K562 (cell line): Measurements from ENCODE around the gene ZFYVE28. TPM values are rescaled to one million over a fixed set of nuclear protein-coding genes. Genes with fewer than 3 reads are reported as not detected.

Source experiments
- ATAC-seq: fragments of 200-7000 bp; cut with Tn5 transposase; 3 replicates; pipeline ENCODE4 v1.9.1; 2020; ENCODE audit warnings: moderate library complexity
- BruUV-seq: library from RNA; stranded (reverse); fragments of 400-500 nt; replicated peaks from 2 replicates; lab custom pipeline; 2021; lab: Mats Ljungman, UMichigan
- CTCF ChIA-PET: fragments of 300-600 bp; formaldehyde crosslinking; extraction: SDS; loops from one replicate; lab custom pipeline; 2021; ENCODE audit warnings: low intra/inter-chr PET ratio; lab: Yijun Ruan, JAX
- POLR2A ChIA-PET: fragments of 300-600, 350-650 bp; sonication (Branson Sonifier 250); formaldehyde crosslinking; extraction: SDS; loops from one replicate; lab custom pipeline; 2021; ENCODE audit warnings: antibody characterized with exemption, inconsistent platforms; lab: Yijun Ruan, JAX
- DNase-seq, 4 experiments: peaks; one replicate each; pipeline versions ENCODE4 v3.0.0 to v3.0.0-alpha.2; 2011 to 2018; ENCODE audit warnings: low spot score in 3 of 4, mixed read lengths in 3 of 4; ENCODE audit errors: extremely low read depth in 1 of 4
- FAIRE-seq: peaks from 2 replicates; lab custom pipeline; 2011; peaks lifted over from hg19 to GRCh38; lab: Jason Lieb, UNC
- H2AFZ ChIP-seq: 2 replicates; pipeline ENCODE4 v1.6.0; 2011; ENCODE audit warnings: low read depth, low read length, control low read depth, inconsistent platforms
- H3K27ac ChIP-seq: fragments of 200-600 bp; 3 replicates; pipeline ENCODE4 v1.8.0; 2011; ENCODE audit warnings: low read depth, mild to moderate bottlenecking, control low read depth, inconsistent platforms, low read length, moderate library complexity, mixed read lengths; ENCODE audit errors: extremely low read depth
- H3K27me3 ChIP-seq, 2 experiments: fragments of 300-600 bp in 1 of 2; 2 replicates in 1 of 2; 3 replicates in 1 of 2; pipeline versions ENCODE4 v1.6.0 to v1.8.0; 2011; ENCODE audit warnings: inconsistent platforms in 2 of 2, low read length in 2 of 2, mild to moderate bottlenecking in 1 of 2, mixed read lengths in 1 of 2, moderate library complexity in 1 of 2; ENCODE audit not compliant: control insufficient read depth in 2 of 2, insufficient read depth in 2 of 2
- H3K36me3 ChIP-seq: fragments of 300-600 bp; 3 replicates; pipeline ENCODE4 v1.8.0; 2011; ENCODE audit warnings: mild to moderate bottlenecking, low read length, inconsistent platforms; ENCODE audit not compliant: control insufficient read depth, insufficient read depth
- H3K4me1 ChIP-seq, 2 experiments: fragments of 200-600 bp in 1 of 2; replicated peaks in 1 of 2; 2 replicates in 1 of 2; 3 replicates in 1 of 2; pipeline versions ENCODE4 v1.5.1 to v1.8.0; 2011; ENCODE audit warnings: inconsistent platforms in 2 of 2, low read length in 2 of 2, mild to moderate bottlenecking in 1 of 2, mixed read lengths in 1 of 2, moderate library complexity in 1 of 2; ENCODE audit not compliant: control insufficient read depth in 2 of 2, insufficient read depth in 2 of 2
- H3K4me2 ChIP-seq: 2 replicates; pipeline ENCODE4 v1.6.1; 2011; ENCODE audit warnings: low read length, control low read depth, inconsistent platforms, mixed read lengths; ENCODE audit not compliant: insufficient read depth
- H3K4me3 ChIP-seq: fragments of 200-600 bp; sonication (generic), shearing (Covaris generic); 2 replicates; pipeline ENCODE4 v1.5.1; 2016; ENCODE audit warnings: control low read depth, inconsistent platforms
- H3K79me2 ChIP-seq: fragments of 200-600 bp; 3 replicates; pipeline ENCODE4 v1.8.0; 2011; ENCODE audit warnings: low read length, inconsistent platforms; ENCODE audit not compliant: control insufficient read depth, insufficient read depth
- H3K9ac ChIP-seq, 2 experiments: 2 replicates each; pipeline versions ENCODE4 v1.6.0 to v1.6.1; 2011; ENCODE audit warnings: low read depth in 2 of 2, low read length in 2 of 2, control low read depth in 1 of 2, inconsistent platforms in 1 of 2, mild to moderate bottlenecking in 1 of 2, mixed read lengths in 1 of 2; ENCODE audit not compliant: insufficient read depth in 1 of 2
- H3K9me1 ChIP-seq: one replicate; pipeline ENCODE4 v1.6.0; 2011; ENCODE audit warnings: inconsistent platforms, mild to moderate bottlenecking, low read length, moderate library complexity; ENCODE audit not compliant: control insufficient read depth, insufficient read depth
- H3K9me3 ChIP-seq: replicated peaks from 2 replicates; pipeline ENCODE4 v1.5.1; 2011; ENCODE audit warnings: low read depth, low read length, inconsistent platforms; ENCODE audit not compliant: control insufficient read depth, insufficient read depth
- H4K20me1 ChIP-seq: replicated peaks from 2 replicates; pipeline ENCODE4 v1.6.1; 2011; ENCODE audit warnings: low read length, inconsistent platforms, mixed read lengths; ENCODE audit not compliant: control insufficient read depth, insufficient read depth
- CREB1 ChIP-seq, 2 experiments: sonication (generic) in 1 of 2; formaldehyde crosslinking in 1 of 2; IDR thresholded peaks; 2 replicates each; pipeline versions ENCODE4 v1.6.1 to v1.8.0; 2012 to 2022; ENCODE audit warnings: inconsistent platforms in 1 of 2, mild to moderate bottlenecking in 1 of 2, missing genetic modification reagents in 1 of 2, moderate library complexity in 1 of 2
- HDAC6 ChIP-seq: IDR thresholded peaks from 2 replicates; pipeline ENCODE4 v1.6.1; 2012; ENCODE audit warnings: low read depth, mild to moderate bottlenecking, control low read depth, inconsistent platforms, low read length, moderate library complexity
- MTA2 ChIP-seq: fragments of 450-650 bp; IDR thresholded peaks from 2 replicates; pipeline ENCODE4 v1.6.1; 2016; ENCODE audit warnings: low read depth
- PRMT5 ChIP-seq: sonication (generic); formaldehyde crosslinking; IDR thresholded peaks from 2 replicates; pipeline ENCODE4 v1.5.0; 2020; ENCODE audit warnings: missing genetic modification reagents
- RBM25 ChIP-seq: fragments of 200-400 bp; formaldehyde crosslinking; IDR thresholded peaks from 2 replicates; pipeline ENCODE4 v1.6.1; 2018; ENCODE audit warnings: low read length, low read depth, moderate library complexity; ENCODE audit not compliant: severe bottlenecking
- TSC22D4 ChIP-seq: fragments of 450-650 bp; IDR thresholded peaks from 2 replicates; pipeline ENCODE4 v1.6.1; 2016; ENCODE audit warnings: missing genetic modification characterization, missing biosample characterization, control low read depth
- ZNF140 ChIP-seq: fragments of 250-450 bp; sonication (Bioruptor Pico); IDR thresholded peaks from 2 replicates; pipeline ENCODE4 v1.8.0; 2021; ENCODE audit warnings: moderate library complexity, mild to moderate bottlenecking, inconsistent platforms
- ZNF586 ChIP-seq: fragments of 450-650 bp; formaldehyde crosslinking; conservative IDR thresholded peaks from 2 replicates; pipeline ENCODE4 v1.4.0; 2020; ENCODE audit warnings: mild to moderate bottlenecking, moderate library complexity
- ZNF695 ChIP-seq: fragments of 450-650 bp; formaldehyde crosslinking; IDR thresholded peaks from 2 replicates; pipeline ENCODE4 v1.4.0; 2020; ENCODE audit warnings: mild to moderate bottlenecking, moderate library complexity
- ZNF764 ChIP-seq: fragments of 250-450 bp; sonication (Bioruptor Pico); IDR thresholded peaks from 2 replicates; pipeline ENCODE4 v1.4.0; 2020; ENCODE audit warnings: low read depth, mild to moderate bottlenecking, moderate library complexity
- WGBS: fragments of 100-300 bp; shearing (Covaris generic); methylation state at CpG from one replicate; pipeline ENCODE4 v1.1.6; 2016; ENCODE audit warnings: low coverage, mixed read lengths; ENCODE audit not compliant: insufficient coverage; ENCODE audit errors: missing lambda C conversion rate; 5-methylcytosine and 5-hydroxymethylcytosine counted together
- in situ Hi-C: fragments of 300-500 bp; cut with MboI; formaldehyde crosslinking; loops from 4 replicates; pipeline ENCODE4 v1.15.0; 2018; ENCODE audit warnings: inconsistent platforms, mixed read lengths
- intact Hi-C: fragments of 100-400 bp; cut with micrococcal nuclease; formaldehyde crosslinking; loops from 2 replicates; pipeline ENCODE4 v1.14.2; 2022
- polyA plus RNA-seq, 8 experiments: library from polyadenylated mRNA; depleted of rRNA in 4 of 8; stranded (reverse) in 5 of 8; unstranded in 3 of 8; fragments of >200 nt; fragmentation: Nextera tagmentation in 2 of 8; fragmentation: Illumina TruSeq in 1 of 8; extraction: Ambion mirVana in 2 of 8; extraction: Trizol in 1 of 8; gene quantifications; 2 replicates each; pipeline versions ENCODE4 v1.2.1 to v1.2.3, GENCODE V29; 2011 to 2014; ENCODE audit warnings: inconsistent platforms in 1 of 8, missing spikeins in 1 of 8
- total RNA-seq, 7 experiments: library from RNA; depleted of rRNA in 6 of 7; stranded (reverse); fragments of >200 nt in 6 of 7; fragmentation: Illumina TruSeq in 2 of 7; extraction: Trizol in 2 of 7; gene quantifications; 2 replicates each; pipeline versions ENCODE4 v1.2.1 to v1.2.3, GENCODE V29; 2011 to 2021; ENCODE audit warnings: low replicate concordance in 1 of 7
- TF ChIP-seq, protein P1 (sequence below): fragments of 250-450 bp; sonication (Bioruptor Pico); IDR thresholded peaks from 2 replicates; pipeline ENCODE4 v1.8.0; 2021; ENCODE audit warnings: mild to moderate bottlenecking, moderate library complexity
- TF ChIP-seq, protein P2 (sequence below): sonication (generic); formaldehyde crosslinking; IDR thresholded peaks from 2 replicates; pipeline ENCODE4 v1.8.1; 2023; ENCODE audit warnings: mild to moderate bottlenecking, missing genetic modification reagents
- TF ChIP-seq, protein P3 (sequence below), 2 experiments: IDR thresholded peaks; 2 replicates each; pipeline ENCODE4 v1.6.1; 2012; ENCODE audit warnings: improper control_type of control experiment in 2 of 2, low read depth in 2 of 2, low read length in 2 of 2, borderline replicate concordance in 1 of 2
- TF ChIP-seq, protein P4 (sequence below): sonication (generic); formaldehyde crosslinking; IDR thresholded peaks from 2 replicates; pipeline ENCODE4 v1.5.0; 2020; ENCODE audit warnings: missing genetic modification reagents

ZFYVE28 gene
- total and polyA plus RNA-seq, 9 of the 15 experiments (the other 6 are each of a cell fraction or from before 2014, with no cell fraction given), result 1.3 to 24.8 (median 8.9) TPM

DNA sequence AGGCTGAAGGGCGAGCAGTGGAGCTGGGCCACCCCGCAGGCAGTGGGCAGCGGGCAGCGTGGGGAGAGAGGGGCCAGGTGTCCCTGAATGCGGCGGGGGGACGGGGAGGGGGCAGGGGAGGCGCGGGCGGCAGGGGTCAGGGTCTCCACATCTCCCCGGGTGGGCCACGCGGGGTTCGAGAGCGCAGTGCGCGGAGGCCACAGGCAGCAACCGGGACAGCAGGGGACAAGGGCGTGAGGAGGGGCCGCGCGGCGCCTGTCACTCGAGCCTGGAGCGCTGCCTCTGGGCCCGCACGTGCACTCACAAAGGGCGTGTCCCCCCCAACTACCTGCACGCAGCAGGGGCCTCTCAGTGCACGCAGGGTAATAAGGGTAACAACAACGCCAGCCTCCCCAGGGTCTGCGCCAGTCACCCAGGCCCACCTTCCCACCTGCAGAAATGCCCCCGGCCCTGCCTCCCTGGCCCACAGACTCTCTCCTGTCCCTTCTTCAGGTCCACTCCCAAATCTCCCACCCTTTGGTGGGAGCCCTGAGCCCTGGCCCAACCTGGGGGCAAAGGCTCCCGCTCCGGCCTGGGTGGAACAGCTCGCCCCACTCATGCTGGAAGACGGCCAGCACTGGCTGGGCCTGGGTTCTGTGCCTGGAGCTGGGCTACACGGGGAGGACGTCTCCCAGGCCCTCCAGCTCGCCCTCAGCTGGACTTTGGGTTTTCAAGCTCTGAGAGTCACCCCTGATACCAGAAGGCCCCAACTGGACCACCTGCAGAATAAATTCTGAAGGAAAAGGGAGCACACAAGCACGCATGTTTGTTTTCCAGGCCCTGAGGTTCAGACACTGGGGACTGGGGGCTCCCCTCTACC lies 53.2 kb downstream of the ZFYVE28 start:
- H3K79me2 ChIP-seq, result peaks cover 22% of the 10 kb centered on the region; the same call in 2 of the 3 replicates
- peak overlapping the region; percentile 34 for H3K4me3 ChIP-seq
- H3K4me1 ChIP-seq, result peaks cover 18 to 49% of the 10 kb centered on the region in 2 experiments; a peak in 4 of 5 replicates
- ChIA-PET CTCF (no interaction called here), POLR2A (interaction anchor here (0.6 kb wide), 1 partner anchor 25 kb away, joined by 3 read pairs; no protein-coding TSS in a partner anchor)
- ATAC-seq (peak; percentile 76), FAIRE-seq (no peak), DNase-seq (peak in 3 of 4 experiments; percentile 48 to 79 (median 76))
- intact Hi-C loops (loop anchor here (2.0 kb wide), 1 partner anchor 56 kb away; no protein-coding TSS in a partner anchor), in situ Hi-C loops (no loop called here)
- no peaks in the 10 kb centered on the region for H4K20me1 ChIP-seq
- BruUV-seq, result no TSS peak
- peak overlapping the region; percentile 75; the same call in 1 of the 2 replicates for H3K4me2 ChIP-seq
- H3K9me1 ChIP-seq, result no peaks in the 10 kb centered on the region
- H3K27me3 ChIP-seq, result no peaks in the 10 kb centered on the region
- WGBS, result 42% methylated on average over 22 of the region's 41 CpGs
- peak overlapping the region; percentile 81 for H2AFZ ChIP-seq
- peak overlapping the region; percentile 45 to 88; a peak in 3 of 4 replicates for H3K9ac ChIP-seq
- H3K36me3 ChIP-seq, result peaks cover 7% of the 10 kb centered on the region; the same call in 1 of the 3 replicates
- H3K27ac ChIP-seq, result peak overlapping the region; percentile 27; the same call in 2 of the 3 replicates
- peaks cover 3% of the 10 kb centered on the region; the same call in 1 of the 2 replicates for H3K9me3 ChIP-seq
- TF ChIP-seq MTA2, result no peak
- TF ChIP-seq, protein P1, sequence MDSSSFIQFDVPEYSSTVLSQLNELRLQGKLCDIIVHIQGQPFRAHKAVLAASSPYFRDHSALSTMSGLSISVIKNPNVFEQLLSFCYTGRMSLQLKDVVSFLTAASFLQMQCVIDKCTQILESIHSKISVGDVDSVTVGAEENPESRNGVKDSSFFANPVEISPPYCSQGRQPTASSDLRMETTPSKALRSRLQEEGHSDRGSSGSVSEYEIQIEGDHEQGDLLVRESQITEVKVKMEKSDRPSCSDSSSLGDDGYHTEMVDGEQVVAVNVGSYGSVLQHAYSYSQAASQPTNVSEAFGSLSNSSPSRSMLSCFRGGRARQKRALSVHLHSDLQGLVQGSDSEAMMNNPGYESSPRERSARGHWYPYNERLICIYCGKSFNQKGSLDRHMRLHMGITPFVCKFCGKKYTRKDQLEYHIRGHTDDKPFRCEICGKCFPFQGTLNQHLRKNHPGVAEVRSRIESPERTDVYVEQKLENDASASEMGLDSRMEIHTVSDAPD, result no peak
- TF ChIP-seq RBM25, result no peak
- TF ChIP-seq, protein P2, sequence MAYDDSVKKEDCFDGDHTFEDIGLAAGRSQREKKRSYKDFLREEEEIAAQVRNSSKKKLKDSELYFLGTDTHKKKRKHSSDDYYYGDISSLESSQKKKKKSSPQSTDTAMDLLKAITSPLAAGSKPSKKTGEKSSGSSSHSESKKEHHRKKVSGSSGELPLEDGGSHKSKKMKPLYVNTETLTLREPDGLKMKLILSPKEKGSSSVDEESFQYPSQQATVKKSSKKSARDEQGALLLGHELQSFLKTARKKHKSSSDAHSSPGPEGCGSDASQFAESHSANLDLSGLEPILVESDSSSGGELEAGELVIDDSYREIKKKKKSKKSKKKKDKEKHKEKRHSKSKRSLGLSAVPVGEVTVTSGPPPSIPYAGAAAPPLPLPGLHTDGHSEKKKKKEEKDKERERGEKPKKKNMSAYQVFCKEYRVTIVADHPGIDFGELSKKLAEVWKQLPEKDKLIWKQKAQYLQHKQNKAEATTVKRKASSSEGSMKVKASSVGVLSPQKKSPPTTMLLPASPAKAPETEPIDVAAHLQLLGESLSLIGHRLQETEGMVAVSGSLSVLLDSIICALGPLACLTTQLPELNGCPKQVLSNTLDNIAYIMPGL, result no peak
- no peak for TF ChIP-seq ZNF140 (CRISPR knock-in tag)
- no peak for TF ChIP-seq HDAC6
- TF ChIP-seq, protein P3, sequence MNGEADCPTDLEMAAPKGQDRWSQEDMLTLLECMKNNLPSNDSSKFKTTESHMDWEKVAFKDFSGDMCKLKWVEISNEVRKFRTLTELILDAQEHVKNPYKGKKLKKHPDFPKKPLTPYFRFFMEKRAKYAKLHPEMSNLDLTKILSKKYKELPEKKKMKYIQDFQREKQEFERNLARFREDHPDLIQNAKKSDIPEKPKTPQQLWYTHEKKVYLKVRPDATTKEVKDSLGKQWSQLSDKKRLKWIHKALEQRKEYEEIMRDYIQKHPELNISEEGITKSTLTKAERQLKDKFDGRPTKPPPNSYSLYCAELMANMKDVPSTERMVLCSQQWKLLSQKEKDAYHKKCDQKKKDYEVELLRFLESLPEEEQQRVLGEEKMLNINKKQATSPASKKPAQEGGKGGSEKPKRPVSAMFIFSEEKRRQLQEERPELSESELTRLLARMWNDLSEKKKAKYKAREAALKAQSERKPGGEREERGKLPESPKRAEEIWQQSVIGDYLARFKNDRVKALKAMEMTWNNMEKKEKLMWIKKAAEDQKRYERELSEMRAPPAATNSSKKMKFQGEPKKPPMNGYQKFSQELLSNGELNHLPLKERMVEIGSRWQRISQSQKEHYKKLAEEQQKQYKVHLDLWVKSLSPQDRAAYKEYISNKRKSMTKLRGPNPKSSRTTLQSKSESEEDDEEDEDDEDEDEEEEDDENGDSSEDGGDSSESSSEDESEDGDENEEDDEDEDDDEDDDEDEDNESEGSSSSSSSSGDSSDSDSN (IDR thresholded peaks at IDR 0.05; ENCODE audit: borderline replicate concordance in 1 of 2, low read depth in 2 of 2, low read length in 2 of 2), result no peak
- TF ChIP-seq TSC22D4 (tag), result no peak
- no peak for TF ChIP-seq ZNF764 (CRISPR knock-in tag)
- no peak; the same call in 1 of the 2 replicates for TF ChIP-seq CREB1 (IDR thresholded peaks at IDR 0.05)
- TF ChIP-seq CREB1 (CRISPR knock-in tag; IDR thresholded peaks at IDR 0.05), result no peak
- no peak for TF ChIP-seq PRMT5 (CRISPR knock-in tag)
- TF ChIP-seq, protein P4, sequence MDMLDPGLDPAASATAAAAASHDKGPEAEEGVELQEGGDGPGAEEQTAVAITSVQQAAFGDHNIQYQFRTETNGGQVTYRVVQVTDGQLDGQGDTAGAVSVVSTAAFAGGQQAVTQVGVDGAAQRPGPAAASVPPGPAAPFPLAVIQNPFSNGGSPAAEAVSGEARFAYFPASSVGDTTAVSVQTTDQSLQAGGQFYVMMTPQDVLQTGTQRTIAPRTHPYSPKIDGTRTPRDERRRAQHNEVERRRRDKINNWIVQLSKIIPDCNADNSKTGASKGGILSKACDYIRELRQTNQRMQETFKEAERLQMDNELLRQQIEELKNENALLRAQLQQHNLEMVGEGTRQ (CRISPR knock-in tag), result peak; percentile 8; the same call in 1 of the 2 replicates
- TF ChIP-seq ZNF586 (CRISPR knock-in tag), result no peak
- TF ChIP-seq ZNF695 (CRISPR knock-in tag), result no peak
